Stimulated activated naive CD8-positive, alpha-beta T cell treated with anti-CD3 and anti-CD28 coated beads, Interleukin-15, amount 100 ng/mL, for 72 hours (primary cell): Measurements from ENCODE around the gene CMKLR1.
A peak's percentile ranks its signal among the peaks of the same experiment; 100 is the strongest.

Experiments used
- ATAC-seq: fragments of 150-1000 bp; cut with Tn5 transposase; 2 replicates; pipeline ENCODE4 v1.10.0; 2021; ENCODE audit warnings: mild to moderate bottlenecking, moderate library complexity
- DNase-seq, 2 donors: peaks; one replicate each; pipeline ENCODE4 v3.0.0; 2021 to 2022
- H3K27ac Mint-ChIP-seq, 2 donors: one replicate each; pipeline ENCODE4 v1.8.0; 2022; ENCODE audit warnings: mild to moderate bottlenecking in 2 of 2, mixed read lengths in 2 of 2, moderate library complexity in 2 of 2
- H3K27me3 Mint-ChIP-seq: one replicate; pipeline ENCODE4 v1.8.0; 2022; ENCODE audit warnings: mixed read lengths
- H3K4me1 Mint-ChIP-seq: one replicate; pipeline ENCODE4 v1.8.0; 2022; ENCODE audit warnings: mild to moderate bottlenecking, mixed read lengths
- H3K4me3 Mint-ChIP-seq, 2 donors: one replicate each; pipeline ENCODE4 v1.8.0; 2022; ENCODE audit warnings: mild to moderate bottlenecking in 2 of 2, mixed read lengths in 2 of 2, moderate library complexity in 1 of 2
- H3K9me3 Mint-ChIP-seq, 2 donors: one replicate each; pipeline ENCODE4 v1.8.0; 2022; ENCODE audit warnings: mixed read lengths in 2 of 2

The CMKLR1 gene

GRCh38 chr12:108350511-108350910 is 11.4 kb upstream of the CMKLR1 start:
- peaks cover 40% of the 10 kb centered on the region for H3K27me3 Mint-ChIP-seq
- H3K27ac Mint-ChIP-seq, result no peak overlapping the region
- no peak overlapping the region for H3K4me3 Mint-ChIP-seq
- ATAC-seq (no peak), DNase-seq (no peak)
- no peaks in the 10 kb centered on the region for H3K4me1 Mint-ChIP-seq
- no peaks in the 10 kb centered on the region for H3K9me3 Mint-ChIP-seq

DNA sequence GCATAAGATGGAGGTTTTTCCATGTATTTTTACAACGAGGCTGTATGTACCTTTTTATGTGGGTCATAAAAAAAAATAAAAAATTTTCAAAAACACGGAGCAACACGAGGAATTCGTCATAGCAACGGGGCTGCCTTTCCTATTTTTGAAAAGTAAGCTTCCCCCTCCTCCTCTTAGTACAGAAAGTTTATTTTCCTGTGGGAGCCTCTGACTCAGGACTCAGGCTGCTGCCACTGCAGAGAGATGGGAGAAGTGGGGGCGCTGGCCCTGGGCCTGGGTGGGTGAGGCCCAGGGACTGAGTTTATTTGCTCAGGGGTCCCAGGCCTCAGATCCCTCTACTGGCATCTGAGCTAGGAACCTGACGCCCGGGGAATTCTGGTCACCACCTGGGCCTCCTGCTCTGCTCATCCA is 10.2 kb upstream of the CMKLR1 start:
- peaks cover 27% of the 10 kb centered on the region for H3K27me3 Mint-ChIP-seq
- no peak for ATAC-seq
- no peak overlapping the region for H3K27ac Mint-ChIP-seq
- H3K4me3 Mint-ChIP-seq, result no peak overlapping the region
- H3K4me1 Mint-ChIP-seq, result no peaks in the 10 kb centered on the region
- no peaks in the 10 kb centered on the region for H3K9me3 Mint-ChIP-seq
- DNase-seq, result no peak

- Mint-ChIP-seq H3K27me3 (peaks cover 25% of the 10 kb centered on the region), H3K4me1 (no peaks in the 10 kb centered on the region), H3K27ac (no peak overlapping the region), H3K4me3 (no peak overlapping the region), H3K9me3 (no peaks in the 10 kb centered on the region)
- ATAC-seq (no peak), DNase-seq (no peak)
Observed at GRCh38 chr12:108348842-108349241, 9.7 kb upstream of the CMKLR1 start.

DNA sequence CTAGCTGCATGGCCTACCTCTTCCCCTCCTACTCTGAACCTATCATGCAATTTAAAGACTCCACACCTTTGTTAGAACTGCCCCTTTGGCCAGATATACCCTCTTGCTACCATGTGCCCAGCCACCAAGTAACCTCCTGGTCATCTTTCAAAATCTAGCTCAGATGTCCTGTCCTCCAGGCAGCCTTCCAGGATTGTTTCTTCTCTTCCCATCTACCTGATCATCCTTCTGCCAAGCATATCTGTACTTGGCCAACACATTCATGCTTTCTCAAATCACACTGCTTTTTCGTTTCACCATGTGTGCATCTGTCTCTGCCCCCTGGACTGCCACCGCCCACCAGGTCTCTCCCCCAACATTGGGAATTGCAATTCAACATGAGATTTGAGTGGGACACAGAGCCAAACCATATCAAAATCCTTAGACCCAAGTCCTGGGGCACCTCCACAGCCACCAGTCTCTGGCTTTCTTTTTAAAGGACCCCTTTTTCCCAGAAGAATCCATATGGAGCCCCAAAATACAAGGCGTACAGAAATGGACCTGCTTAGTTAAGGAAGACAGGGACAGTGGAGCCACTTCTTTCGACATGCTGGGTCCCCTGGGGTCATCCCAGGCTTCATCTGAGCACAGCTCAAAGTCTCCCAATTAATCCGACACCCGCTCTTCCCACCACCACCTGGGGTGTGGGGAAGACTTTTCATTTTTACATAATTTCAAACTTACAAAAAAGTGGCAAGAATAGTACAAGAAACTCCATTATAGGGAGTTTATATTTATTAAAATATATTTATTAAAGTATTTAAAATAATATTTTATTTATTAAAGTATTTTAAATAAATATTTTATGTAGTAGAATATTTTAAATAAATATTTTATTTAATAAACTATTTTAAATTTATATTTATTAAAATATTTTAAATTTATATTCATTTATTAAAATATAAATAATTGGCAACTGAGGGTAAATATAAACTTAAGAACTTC is 7.9 kb upstream of the CMKLR1 start:
- Mint-ChIP-seq H3K27ac (no peak overlapping the region), H3K27me3 (peaks cover 14% of the 10 kb centered on the region), H3K4me1 (no peaks in the 10 kb centered on the region), H3K9me3 (no peaks in the 10 kb centered on the region), H3K4me3 (no peak overlapping the region)
- ATAC-seq (no peak), DNase-seq (no peak)

- Mint-ChIP-seq H3K27me3 (peaks cover 17% of the 10 kb centered on the region), H3K9me3 (no peaks in the 10 kb centered on the region), H3K4me1 (no peaks in the 10 kb centered on the region), H3K4me3 (no peak overlapping the region), H3K27ac (no peak overlapping the region)
- ATAC-seq (no peak), DNase-seq (no peak)
Observed at GRCh38 chr12:108345716-108346633, 6.9 kb upstream of the CMKLR1 start.

GRCh38 chr12:108342985-108343384 is 3.9 kb upstream of the CMKLR1 start:
- no peak overlapping the region for H3K27ac Mint-ChIP-seq
- H3K4me3 Mint-ChIP-seq, result no peak overlapping the region
- H3K9me3 Mint-ChIP-seq, result no peaks in the 10 kb centered on the region
- H3K27me3 Mint-ChIP-seq, result peaks cover 47% of the 10 kb centered on the region
- DNase-seq (no peak), ATAC-seq (no peak)
- peaks cover 4% of the 10 kb centered on the region for H3K4me1 Mint-ChIP-seq

- H3K4me3 Mint-ChIP-seq, result no peak overlapping the region
- peaks cover 54% of the 10 kb centered on the region for H3K27me3 Mint-ChIP-seq
- H3K4me1 Mint-ChIP-seq, result peaks cover 4% of the 10 kb centered on the region
- no peak for ATAC-seq
- DNase-seq, result no peak
- no peaks in the 10 kb centered on the region for H3K9me3 Mint-ChIP-seq
- no peak overlapping the region for H3K27ac Mint-ChIP-seq
Observed at GRCh38 chr12:108341854-108342847, 3.0 kb upstream of the CMKLR1 start.

- H3K4me3 Mint-ChIP-seq, result no peak overlapping the region
- ATAC-seq (no peak), DNase-seq (no peak)
- no peaks in the 10 kb centered on the region for H3K9me3 Mint-ChIP-seq
- peaks cover 53% of the 10 kb centered on the region for H3K27me3 Mint-ChIP-seq
- H3K4me1 Mint-ChIP-seq, result peaks cover 4% of the 10 kb centered on the region
- no peak overlapping the region for H3K27ac Mint-ChIP-seq
Observed at GRCh38 chr12:108341356-108341755, 2.2 kb upstream of the CMKLR1 start.

DNA sequence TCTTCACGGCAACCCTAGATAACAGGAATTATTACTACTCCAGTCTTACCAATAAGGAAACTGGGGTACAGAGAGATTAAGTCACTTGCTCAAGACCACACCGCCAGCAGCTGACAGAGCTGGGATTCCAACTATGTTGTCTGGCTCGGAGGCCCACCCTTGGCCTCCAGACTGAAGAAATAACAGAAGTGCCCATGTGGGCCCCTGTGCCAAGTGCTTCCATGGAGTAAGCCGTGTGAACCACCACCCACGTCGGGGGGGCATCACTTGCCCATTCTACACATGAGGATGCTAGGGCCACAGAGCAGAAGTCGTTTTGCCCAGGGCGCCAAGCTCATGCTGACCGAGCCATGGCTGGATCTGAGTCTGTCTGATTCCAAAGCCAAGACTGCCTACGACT is 926 bp upstream of the CMKLR1 start:
- H3K4me3 Mint-ChIP-seq, result no peak overlapping the region
- no peaks in the 10 kb centered on the region for H3K9me3 Mint-ChIP-seq
- peaks cover 53% of the 10 kb centered on the region for H3K27me3 Mint-ChIP-seq
- DNase-seq (no peak), ATAC-seq (no peak)
- peaks cover 4% of the 10 kb centered on the region for H3K4me1 Mint-ChIP-seq
- peak overlapping the region in 1 of 2 donors; percentile 61 for H3K27ac Mint-ChIP-seq

GRCh38 chr12:108337235-108338223 is 1.6 kb downstream of the CMKLR1 start:
- peak; percentile 44 for ATAC-seq
- DNase-seq, result no peak
- H3K27me3 Mint-ChIP-seq, result peaks cover 52% of the 10 kb centered on the region
- H3K4me1 Mint-ChIP-seq, result peaks cover 13% of the 10 kb centered on the region
- no peak overlapping the region for H3K27ac Mint-ChIP-seq
- H3K4me3 Mint-ChIP-seq, result no peak overlapping the region
- H3K9me3 Mint-ChIP-seq, result no peaks in the 10 kb centered on the region

- H3K27ac Mint-ChIP-seq, result no peak overlapping the region
- H3K4me3 Mint-ChIP-seq, result no peak overlapping the region
- no peak for ATAC-seq
- peaks cover 13% of the 10 kb centered on the region for H3K4me1 Mint-ChIP-seq
- peaks cover 44% of the 10 kb centered on the region for H3K27me3 Mint-ChIP-seq
- no peaks in the 10 kb centered on the region for H3K9me3 Mint-ChIP-seq
- DNase-seq, result no peak
Observed at GRCh38 chr12:108335349-108336119, 3.6 kb downstream of the CMKLR1 start.

- no peak overlapping the region for H3K27ac Mint-ChIP-seq
- H3K4me3 Mint-ChIP-seq, result no peak overlapping the region
- no peak for DNase-seq
- H3K4me1 Mint-ChIP-seq, result peaks cover 12% of the 10 kb centered on the region
- peak; percentile 39 for ATAC-seq
- H3K27me3 Mint-ChIP-seq, result peaks cover 30% of the 10 kb centered on the region
- H3K9me3 Mint-ChIP-seq, result no peaks in the 10 kb centered on the region
Observed at GRCh38 chr12:108333898-108334699, 5.0 kb downstream of the CMKLR1 start.
